ENCODE results near the gene LTBP2.

- TF ChIP-seq POLR2AphosphoS5 (IDR thresholded peaks at IDR 0.05) (no peak), CTCF (IDR thresholded peaks at IDR 0.05) (no peak)
These were observed 135.9 kb downstream of the LTBP2 start for GRCh38 chr14:74476107-74476506.

Measured in sigmoid colon (tissue), 4 donors.